Astrocyte (in vitro differentiated cells and primary cell): ENCODE data around the gene PCDH17. TPM values are rescaled to one million over a fixed set of nuclear protein-coding genes. Genes with fewer than 3 reads are reported as not detected.

ENCODE experiments used
- DNase-seq: peaks from one replicate; pipeline ENCODE4 v3.0.0-alpha.2; 2010; ENCODE audit warnings: low read depth
- FAIRE-seq: peaks from 2 replicates; lab custom pipeline; 2011; peaks lifted over from hg19 to GRCh38; lab: Jason Lieb, UNC
- H2AFZ ChIP-seq: 2 replicates; pipeline ENCODE4 v1.6.0; 2012; ENCODE audit warnings: low read depth, low read length, inconsistent platforms
- H3K27ac ChIP-seq: 2 replicates; pipeline ENCODE4 v1.5.1; 2011; ENCODE audit warnings: low read depth, low read length, inconsistent platforms
- H3K27me3 ChIP-seq: 2 replicates; pipeline ENCODE4 v1.6.0; 2011; ENCODE audit warnings: low read length, inconsistent platforms; ENCODE audit not compliant: insufficient read depth
- H3K36me3 ChIP-seq: 2 replicates; pipeline ENCODE4 v1.5.1; 2011; ENCODE audit warnings: low read length, inconsistent platforms; ENCODE audit not compliant: insufficient read depth
- H3K4me1 ChIP-seq: 2 replicates; pipeline ENCODE4 v1.5.1; 2011; ENCODE audit warnings: low read length, inconsistent platforms; ENCODE audit not compliant: insufficient read depth
- H3K4me2 ChIP-seq: 2 replicates; pipeline ENCODE4 v1.6.0; 2012; ENCODE audit warnings: low read length, inconsistent platforms
- H3K4me3 ChIP-seq: 2 replicates; pipeline ENCODE4 v1.5.1; 2011; ENCODE audit warnings: low read depth, mild to moderate bottlenecking, low read length, inconsistent platforms; ENCODE audit not compliant: insufficient read depth
- H3K79me2 ChIP-seq: 2 replicates; pipeline ENCODE4 v1.6.0; 2012; ENCODE audit warnings: mild to moderate bottlenecking, low read length, inconsistent platforms; ENCODE audit not compliant: insufficient read depth
- H3K9ac ChIP-seq: 2 replicates; pipeline ENCODE4 v1.6.0; 2012; ENCODE audit warnings: mild to moderate bottlenecking, low read length, inconsistent platforms
- H3K9me3 ChIP-seq: 2 replicates; pipeline ENCODE4 v1.5.1; 2012; ENCODE audit warnings: low read depth, mild to moderate bottlenecking, low read length, inconsistent platforms; ENCODE audit not compliant: insufficient read depth
- H4K20me1 ChIP-seq: 2 replicates; pipeline ENCODE4 v1.6.0; 2012; ENCODE audit warnings: low read length, inconsistent platforms; ENCODE audit not compliant: insufficient read depth
- H3K27ac Mint-ChIP-seq: one replicate; pipeline ENCODE4 v1.8.0; 2021; ENCODE audit warnings: mild to moderate bottlenecking, mixed read lengths; ENCODE audit not compliant: unreplicated experiment
- H3K27me3 Mint-ChIP-seq: one replicate; pipeline ENCODE4 v1.8.0; 2021; ENCODE audit warnings: low read depth, mixed read lengths; ENCODE audit not compliant: unreplicated experiment
- H3K36me3 Mint-ChIP-seq: one replicate; pipeline ENCODE4 v1.8.0; 2021; ENCODE audit warnings: low read depth, mixed read lengths; ENCODE audit not compliant: unreplicated experiment
- H3K4me1 Mint-ChIP-seq: one replicate; pipeline ENCODE4 v1.8.0; 2021; ENCODE audit warnings: low read depth, mixed read lengths; ENCODE audit not compliant: unreplicated experiment
- H3K4me3 Mint-ChIP-seq: one replicate; pipeline ENCODE4 v1.8.0; 2021; ENCODE audit warnings: mild to moderate bottlenecking, moderate library complexity, mixed read lengths; ENCODE audit not compliant: unreplicated experiment
- H3K9me3 Mint-ChIP-seq: one replicate; pipeline ENCODE4 v1.8.0; 2021; ENCODE audit warnings: mild to moderate bottlenecking, mixed read lengths; ENCODE audit not compliant: unreplicated experiment
- CTCF ChIP-seq: IDR thresholded peaks from 2 replicates; pipeline ENCODE4 v1.5.1; 2011; ENCODE audit warnings: low read depth, mild to moderate bottlenecking, inconsistent platforms, low read length, moderate library complexity; ENCODE audit not compliant: insufficient read depth
- EZH2 ChIP-seq: IDR thresholded peaks from 2 replicates; pipeline ENCODE4 v1.6.1; 2012; ENCODE audit warnings: mild to moderate bottlenecking, low read length, inconsistent platforms; ENCODE audit not compliant: insufficient read depth
- total RNA-seq: library from RNA; stranded (reverse); gene quantifications from 2 replicates; pipeline ENCODE4 v1.2.1, GENCODE V29; 2021

Gene PCDH17
- total RNA-seq, 1 donor from 2014 or later: 2.1 TPM

DNA sequence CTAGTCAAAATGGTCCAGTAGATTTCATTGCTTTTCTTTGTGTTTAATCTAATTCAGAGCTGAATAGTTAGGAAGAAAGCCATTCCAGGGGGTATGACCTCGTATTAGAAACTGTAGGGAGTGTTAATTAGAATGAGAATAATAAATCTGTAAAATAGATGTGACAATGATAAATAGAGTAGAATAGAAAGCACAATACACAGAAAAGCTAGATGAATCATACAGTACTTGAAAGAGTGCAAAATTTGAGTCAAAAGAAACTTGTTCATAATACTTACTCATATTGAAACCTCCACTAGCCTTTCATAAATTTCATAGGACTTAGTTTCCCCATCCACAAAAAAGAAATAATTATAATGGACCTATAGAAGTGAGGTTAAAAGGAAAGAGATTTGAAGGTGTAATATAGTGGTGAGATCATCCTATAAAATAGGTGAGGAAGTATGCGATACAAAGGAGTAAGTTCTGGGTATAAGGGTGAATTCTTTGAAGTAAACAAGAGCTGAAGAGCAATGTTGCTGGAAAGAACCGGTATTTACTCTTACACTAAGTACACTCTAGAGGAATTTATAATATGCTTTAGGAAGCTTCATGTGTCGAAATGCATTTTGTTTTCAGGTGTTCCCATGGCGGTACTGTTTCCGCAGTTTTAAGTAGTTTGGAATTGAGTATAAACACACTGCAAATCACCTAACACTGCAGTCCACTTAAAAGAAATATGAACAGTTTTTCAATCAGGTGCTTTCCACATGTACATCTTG is 21.9 kb downstream of the PCDH17 start:
- no peak overlapping the region for H3K4me3 Mint-ChIP-seq
- Histone ChIP-seq H3K4me1 (no peaks in the 10 kb centered on the region), H3K4me3 (no peak overlapping the region), H3K27me3 (no peaks in the 10 kb centered on the region), H2AFZ (no peak overlapping the region), H4K20me1 (no peaks in the 10 kb centered on the region), H3K27ac (no peak overlapping the region), H3K36me3 (no peaks in the 10 kb centered on the region), H3K79me2 (no peaks in the 10 kb centered on the region), H3K4me2 (no peak overlapping the region), H3K9ac (no peak overlapping the region), H3K9me3 (no peaks in the 10 kb centered on the region)
- no peaks in the 10 kb centered on the region for H3K9me3 Mint-ChIP-seq
- DNase-seq (no peak), FAIRE-seq (no peak)
- no peaks in the 10 kb centered on the region for H3K4me1 Mint-ChIP-seq
- no peak overlapping the region for H3K27ac Mint-ChIP-seq
- no peaks in the 10 kb centered on the region for H3K27me3 Mint-ChIP-seq
- TF ChIP-seq CTCF: no peak
- TF ChIP-seq EZH2: no peak
- no peaks in the 10 kb centered on the region for H3K36me3 Mint-ChIP-seq

GRCh38 chr13:57665481-57665880 is 33.9 kb downstream of the PCDH17 start:
- no peaks in the 10 kb centered on the region for H3K27me3 ChIP-seq

More at GRCh38 chr13:57665481-57665880, 33.9 kb downstream of the PCDH17 start:
- no peaks in the 10 kb centered on the region for H4K20me1 ChIP-seq
- TF ChIP-seq CTCF: no peak
- no peak for TF ChIP-seq EZH2
- Mint-ChIP-seq H3K4me1 (no peaks in the 10 kb centered on the region), H3K36me3 (no peaks in the 10 kb centered on the region), H3K9me3 (no peaks in the 10 kb centered on the region), H3K4me3 (no peak overlapping the region), H3K27ac (no peak overlapping the region), H3K27me3 (no peaks in the 10 kb centered on the region)
- no peaks in the 10 kb centered on the region for H3K4me1 ChIP-seq
- no peak overlapping the region for H3K4me3 ChIP-seq
- H2AFZ ChIP-seq: no peak overlapping the region
- no peak overlapping the region for H3K27ac ChIP-seq
- H3K36me3 ChIP-seq: no peaks in the 10 kb centered on the region
- DNase-seq (peak; percentile 6), FAIRE-seq (no peak)
- no peaks in the 10 kb centered on the region for H3K9me3 ChIP-seq
- H3K79me2 ChIP-seq: no peaks in the 10 kb centered on the region
- H3K9ac ChIP-seq: no peak overlapping the region
- no peak overlapping the region for H3K4me2 ChIP-seq
